GM23338 (cell line): Measurements from ENCODE around the gene TEX10.

Source experiments
- CREB1 ChIP-seq: fragments of 250-450 bp; sonication (Bioruptor Pico); IDR thresholded peaks from 2 replicates; pipeline ENCODE4 v1.5.0; 2020; ENCODE audit warnings: low read depth, mild to moderate bottlenecking, moderate library complexity
- TF ChIP-seq, protein P1 (sequence below), 2 experiments: fragments of 200-600 bp in 1 of 2; sonication (generic) in 1 of 2; conservative IDR thresholded peaks; 2 replicates each; pipeline versions ENCODE4 v1.5.1 to v1.6.1; 2016 to 2017; ENCODE audit warnings: antibody characterized with exemption in 2 of 2, low read depth in 2 of 2, mild to moderate bottlenecking in 2 of 2, moderate library complexity in 1 of 2

GRCh38 chr9:100286257-100286656, 66.5 kb downstream of the TEX10 start:
- TF ChIP-seq, protein P1, sequence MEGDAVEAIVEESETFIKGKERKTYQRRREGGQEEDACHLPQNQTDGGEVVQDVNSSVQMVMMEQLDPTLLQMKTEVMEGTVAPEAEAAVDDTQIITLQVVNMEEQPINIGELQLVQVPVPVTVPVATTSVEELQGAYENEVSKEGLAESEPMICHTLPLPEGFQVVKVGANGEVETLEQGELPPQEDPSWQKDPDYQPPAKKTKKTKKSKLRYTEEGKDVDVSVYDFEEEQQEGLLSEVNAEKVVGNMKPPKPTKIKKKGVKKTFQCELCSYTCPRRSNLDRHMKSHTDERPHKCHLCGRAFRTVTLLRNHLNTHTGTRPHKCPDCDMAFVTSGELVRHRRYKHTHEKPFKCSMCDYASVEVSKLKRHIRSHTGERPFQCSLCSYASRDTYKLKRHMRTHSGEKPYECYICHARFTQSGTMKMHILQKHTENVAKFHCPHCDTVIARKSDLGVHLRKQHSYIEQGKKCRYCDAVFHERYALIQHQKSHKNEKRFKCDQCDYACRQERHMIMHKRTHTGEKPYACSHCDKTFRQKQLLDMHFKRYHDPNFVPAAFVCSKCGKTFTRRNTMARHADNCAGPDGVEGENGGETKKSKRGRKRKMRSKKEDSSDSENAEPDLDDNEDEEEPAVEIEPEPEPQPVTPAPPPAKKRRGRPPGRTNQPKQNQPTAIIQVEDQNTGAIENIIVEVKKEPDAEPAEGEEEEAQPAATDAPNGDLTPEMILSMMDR (conservative IDR thresholded peaks at IDR 0.05; ENCODE audit: low read depth in 2 of 2): no peak
- TF ChIP-seq CREB1 (CRISPR knock-in tag): no peak
